NAMALWA (cell line): ENCODE measurements around the gene GPS2.
"Not testable (repeated sequence)": the region's sequence is repeated elsewhere in the genome, so short reads cannot be mapped to it uniquely, and the experiment has no call there.

Source experiments
- DNase-seq: peaks from one replicate; pipeline ENCODE4 v3.0.0-alpha.2; 2015; ENCODE audit warnings: low spot score

The GPS2 gene

DNA sequence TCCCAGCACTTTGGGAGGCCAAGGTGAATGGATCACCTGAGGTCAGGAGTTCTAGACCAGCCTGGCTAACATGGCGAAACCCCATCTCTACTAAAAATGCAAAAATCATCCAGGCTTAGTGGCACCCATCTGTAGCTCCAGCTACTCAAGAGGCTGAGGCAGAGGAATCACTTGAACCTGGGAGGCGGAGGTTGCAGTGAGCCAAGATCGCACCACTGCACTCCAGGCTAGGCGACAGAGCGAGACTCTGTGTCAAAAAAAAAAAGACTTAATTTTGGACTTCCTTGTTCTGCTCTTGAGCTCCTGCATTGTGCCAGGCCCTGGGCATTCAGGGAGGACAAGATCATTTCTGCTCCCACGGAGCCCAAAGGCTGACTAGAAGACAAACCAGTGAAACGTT lies 22.4 kb upstream of the GPS2 start:
- not testable (repeated sequence) for DNase-seq

GRCh38 chr17:7336240-7337175 lies 21.3 kb upstream of the GPS2 start, which contains the start of gene ACAP1:
Gene ACAP1, plus strand, starts transcription at chr17:7336529. Its CDS starts 206 bp downstream, at chr17:7336735.
- peak; percentile 44 for DNase-seq

GRCh38 chr17:7335765-7336164 lies 20.6 kb upstream of the GPS2 start:
- not testable (repeated sequence) for DNase-seq

DNA sequence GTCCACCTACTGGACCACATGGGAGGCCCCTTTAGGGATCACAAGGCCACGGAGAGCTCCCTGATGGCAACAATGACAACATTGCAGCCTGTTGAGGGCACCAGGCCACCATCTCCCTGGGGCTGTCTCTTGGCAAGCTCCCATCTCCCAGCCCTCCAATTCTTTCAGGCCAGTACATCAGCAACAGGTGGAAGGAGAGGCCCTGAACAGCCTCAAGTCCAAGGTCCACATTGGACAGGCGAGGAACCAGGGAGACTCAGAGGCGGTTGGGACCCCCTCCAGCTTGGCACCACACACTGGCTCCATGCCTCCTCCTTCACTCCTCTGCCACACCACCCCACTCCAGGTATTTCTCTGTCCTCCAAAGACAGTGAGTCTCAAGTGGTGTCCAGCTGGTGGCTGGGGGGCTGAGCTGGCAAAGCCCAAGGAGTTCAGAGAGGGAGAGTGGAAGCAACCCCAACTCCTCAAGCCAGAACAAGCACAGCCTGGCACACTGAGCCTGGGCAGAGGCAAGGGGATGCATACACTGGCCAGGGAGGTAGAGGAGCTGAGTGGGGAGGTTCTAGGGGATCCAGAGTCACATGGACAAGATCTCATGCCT lies 19.9 kb upstream of the GPS2 start:
- DNase-seq = no peak

GRCh38 chr17:7332600-7333069 lies 17.5 kb upstream of the GPS2 start:
- DNase-seq = not testable (repeated sequence)

GRCh38 chr17:7332111-7332510 lies 17.0 kb upstream of the GPS2 start:
- no peak for DNase-seq

- no peak for DNase-seq
Observed at GRCh38 chr17:7330638-7331015, 15.5 kb upstream of the GPS2 start.

DNA sequence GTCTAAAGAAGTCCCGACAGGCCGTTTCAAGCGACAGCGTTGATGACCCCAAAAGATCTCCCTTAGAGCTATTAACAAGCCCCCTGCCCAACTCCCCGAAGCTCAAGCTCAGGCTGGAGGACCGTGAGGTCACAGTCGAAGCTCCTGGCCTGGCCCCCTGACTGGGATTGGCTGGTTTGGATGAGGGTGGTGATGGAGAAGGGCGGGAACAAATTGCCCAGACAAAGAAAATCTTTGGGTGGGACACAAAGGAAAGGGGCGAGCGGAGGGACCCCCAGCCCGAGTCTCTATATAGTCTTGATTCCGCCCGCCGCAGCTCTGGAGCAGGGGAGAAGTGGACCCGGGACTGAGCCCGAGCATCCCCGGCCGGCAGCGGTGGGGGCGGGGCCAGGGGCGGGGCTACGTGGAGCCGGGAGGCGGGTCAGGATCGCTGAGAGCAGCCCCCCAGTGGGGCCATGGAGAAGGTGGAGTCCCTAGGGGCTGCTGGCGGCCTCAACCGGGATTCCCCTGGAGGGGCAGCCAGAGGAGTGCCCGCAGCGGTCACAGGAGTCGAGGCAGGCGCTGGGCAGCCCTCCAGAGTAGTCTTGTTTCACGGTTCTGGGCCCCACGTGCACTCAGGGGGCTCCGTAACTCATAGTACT lies 15.0 kb upstream of the GPS2 start:
- peak; percentile 77 for DNase-seq

DNA sequence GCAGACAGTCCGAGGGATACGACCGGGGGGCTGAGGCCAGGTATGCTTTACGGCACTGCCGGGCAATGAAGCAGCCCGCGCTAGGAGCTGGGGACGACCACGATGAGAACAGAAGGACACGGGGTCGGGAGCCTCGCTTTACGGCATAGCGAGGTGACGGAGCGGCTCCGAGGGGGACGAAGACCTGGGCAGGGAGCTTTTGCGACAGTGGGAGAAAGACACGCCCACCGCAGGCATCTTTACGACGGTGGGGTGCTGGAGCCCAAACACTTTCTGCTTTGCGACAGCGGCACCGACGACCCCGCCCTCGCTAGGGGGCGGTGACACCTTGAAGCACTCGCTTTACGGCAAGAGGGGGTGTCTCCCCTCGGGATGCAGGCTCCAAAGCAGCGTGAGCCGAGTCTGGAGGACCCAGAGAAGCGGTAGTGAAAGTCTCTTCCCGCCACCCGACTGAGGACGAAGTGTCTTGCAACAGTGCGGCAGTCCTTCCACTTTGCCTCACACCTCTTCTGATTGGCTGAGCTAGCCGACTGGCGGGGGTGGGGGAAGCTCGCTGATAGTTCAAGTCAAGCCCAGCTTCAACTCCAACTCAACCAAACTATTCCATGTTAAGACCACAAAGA lies 14.3 kb upstream of the GPS2 start:
- DNase-seq = peak; percentile 97

DNA sequence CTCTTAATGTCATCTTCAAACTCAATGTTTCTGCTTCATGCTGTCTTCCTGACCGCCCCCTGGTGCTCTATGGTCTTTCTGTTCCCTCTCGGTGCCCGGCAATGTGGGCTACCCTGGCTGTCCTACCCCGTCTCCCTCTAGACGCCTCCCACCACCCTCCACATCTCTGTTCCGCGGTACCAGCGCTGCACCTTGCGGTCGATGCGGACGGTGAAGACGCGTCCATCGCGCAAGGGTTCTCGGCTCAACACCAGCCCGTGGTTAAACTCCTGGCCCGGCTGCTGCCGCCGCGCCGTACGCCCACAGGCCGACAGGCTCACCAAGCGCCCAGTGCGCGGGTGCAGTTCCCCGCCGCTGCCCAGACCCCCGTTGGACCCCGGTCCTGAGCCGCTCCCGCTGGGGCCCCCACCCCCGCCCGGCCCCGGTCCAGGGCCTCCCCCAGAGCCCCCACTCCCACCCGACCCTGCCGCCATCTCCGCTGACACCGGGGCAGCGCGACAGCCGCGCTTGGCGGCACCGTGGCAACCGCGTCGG lies 13.7 kb upstream of the GPS2 start, which contains the start of gene NEURL4:
NEURL4 (minus strand) TSS at position 496 of the 534 bp plus-strand sequence; CDS start at position 473, 23 bp downstream.
- peak; percentile 46 for DNase-seq

DNA sequence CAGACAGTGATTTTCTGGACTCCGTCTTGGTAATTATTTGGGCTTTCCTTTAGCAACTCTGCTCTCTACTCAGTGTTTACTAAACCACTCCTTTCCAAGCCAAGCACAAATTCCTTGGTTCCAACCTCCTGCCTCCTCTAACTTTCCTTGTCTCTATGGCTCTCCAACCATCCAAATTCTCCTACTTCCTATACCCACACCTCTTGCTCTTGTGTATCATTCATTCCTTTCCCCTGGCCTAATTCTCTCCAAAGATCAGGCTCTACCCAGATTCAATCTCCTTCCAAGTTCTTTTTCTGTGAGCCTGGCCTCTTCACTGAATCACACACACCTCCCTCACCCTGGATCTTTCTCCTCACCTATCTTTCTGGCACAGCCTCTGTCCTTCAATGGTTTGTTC lies 12.8 kb upstream of the GPS2 start:
- no peak for DNase-seq

DNA sequence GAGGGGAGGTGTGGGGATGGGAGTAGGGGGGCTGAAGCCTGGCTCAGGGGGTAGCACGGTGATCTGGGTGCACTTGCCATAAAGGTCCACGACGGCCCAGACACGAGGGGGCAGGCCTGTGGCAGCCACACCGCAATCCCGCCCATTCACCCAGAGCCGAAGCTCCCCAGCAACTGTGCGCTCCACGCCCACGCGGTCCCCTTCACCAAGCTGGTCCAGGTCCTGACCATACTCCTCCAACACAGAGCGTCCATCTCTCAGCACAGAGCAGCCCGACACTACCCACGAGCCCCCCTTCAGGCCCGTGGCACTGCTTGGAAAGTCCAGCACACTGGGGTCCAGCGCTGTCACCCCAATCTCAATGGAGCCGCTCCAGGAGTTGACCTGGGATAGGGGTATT lies 12.3 kb upstream of the GPS2 start:
- DNase-seq = no peak

GRCh38 chr17:7327056-7327455 lies 11.9 kb upstream of the GPS2 start:
- DNase-seq = no peak

DNA sequence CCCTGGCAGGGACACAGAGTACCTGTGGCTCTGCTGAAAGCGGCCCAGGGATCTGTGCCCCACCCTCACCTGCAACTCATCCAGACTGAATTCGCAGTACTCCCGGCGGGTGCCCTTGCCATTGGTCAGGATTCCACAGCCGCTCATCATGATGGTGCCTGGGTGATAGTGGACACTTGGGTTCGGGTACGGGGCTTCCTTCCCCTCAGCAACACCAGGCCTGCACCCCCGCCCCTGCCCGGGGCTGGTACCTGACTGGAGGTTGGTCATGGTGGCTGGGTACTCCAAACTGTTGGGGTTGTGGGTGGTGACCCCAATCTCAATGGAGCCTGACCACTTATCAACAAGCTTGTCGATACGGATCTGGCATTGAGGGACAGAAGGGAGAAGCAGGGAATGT lies 11.0 kb upstream of the GPS2 start:
- DNase-seq = no peak

DNA sequence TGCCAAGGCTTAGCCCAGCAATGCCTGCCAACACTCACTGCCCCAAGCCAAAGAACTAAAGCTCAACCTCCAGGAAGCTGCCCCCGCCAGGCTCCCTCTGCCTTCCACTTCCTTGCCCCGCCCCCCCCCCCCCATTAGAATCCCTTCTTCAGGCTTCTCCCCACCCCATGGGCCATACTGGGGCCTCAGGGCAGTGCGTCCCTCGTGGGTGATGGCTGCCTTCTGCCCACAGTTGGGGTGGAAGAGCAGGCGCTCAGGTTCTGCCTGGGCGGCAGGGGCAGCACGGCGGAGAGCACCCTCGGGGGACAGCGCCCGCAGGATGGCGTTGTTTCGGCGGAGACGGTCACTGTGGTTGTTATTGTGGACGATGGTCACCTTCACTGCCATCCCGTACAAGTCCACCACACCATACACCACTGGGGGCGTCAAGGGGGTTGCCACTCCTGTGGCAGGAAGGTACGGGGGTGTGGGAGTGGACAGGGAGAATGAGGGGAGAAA lies 9.9 kb upstream of the GPS2 start:
- DNase-seq = no peak

DNA sequence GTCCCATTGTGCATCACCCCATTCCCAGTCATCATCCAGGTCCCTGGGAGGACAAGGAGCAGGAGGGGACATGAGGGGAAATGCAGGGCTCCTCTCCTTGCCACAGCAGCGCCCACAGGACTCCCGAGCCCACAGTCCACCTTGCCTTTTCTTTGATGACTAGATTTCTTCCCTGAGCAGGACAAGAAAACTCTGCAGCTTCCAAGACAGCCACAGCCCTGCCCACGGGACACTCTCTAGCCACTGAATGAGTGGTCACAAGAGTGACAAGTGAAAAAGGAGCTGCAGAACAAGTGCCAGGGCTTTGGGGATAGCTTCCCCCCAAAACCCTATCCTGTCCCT lies 9.2 kb upstream of the GPS2 start:
- no peak for DNase-seq

- DNase-seq = peak; percentile 34
Observed at GRCh38 chr17:7323731-7324437, 8.7 kb upstream of the GPS2 start.

- no peak for DNase-seq
Observed at GRCh38 chr17:7322520-7323194, 7.5 kb upstream of the GPS2 start.

GRCh38 chr17:7321466-7321865 lies 6.3 kb upstream of the GPS2 start:
- no peak for DNase-seq

GRCh38 chr17:7318121-7318860 lies 3.1 kb upstream of the GPS2 start:
- DNase-seq = no peak
